Measurements from ENCODE around the gene DYRK4.

DYRK4 gene

DNA sequence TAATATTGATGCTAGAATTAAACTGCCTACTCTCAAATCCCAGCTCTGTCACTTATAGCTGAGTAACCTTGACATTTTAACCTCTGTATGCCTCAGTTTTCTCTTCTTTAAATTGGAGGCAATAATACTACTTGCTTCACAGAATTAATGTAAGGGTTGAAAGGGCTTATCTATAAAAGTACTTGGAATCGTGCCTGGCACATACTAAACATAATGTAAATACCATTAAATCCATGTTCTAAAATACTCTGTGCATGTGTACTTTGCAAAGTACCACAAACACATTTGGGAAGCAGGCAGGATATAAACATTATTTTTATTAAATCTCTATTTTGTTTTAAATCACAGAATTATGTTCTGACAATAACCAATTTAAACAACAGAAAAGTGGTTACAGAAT lies 41.9 kb downstream of the DYRK4 start:
- TF ChIP-seq, protein P1, sequence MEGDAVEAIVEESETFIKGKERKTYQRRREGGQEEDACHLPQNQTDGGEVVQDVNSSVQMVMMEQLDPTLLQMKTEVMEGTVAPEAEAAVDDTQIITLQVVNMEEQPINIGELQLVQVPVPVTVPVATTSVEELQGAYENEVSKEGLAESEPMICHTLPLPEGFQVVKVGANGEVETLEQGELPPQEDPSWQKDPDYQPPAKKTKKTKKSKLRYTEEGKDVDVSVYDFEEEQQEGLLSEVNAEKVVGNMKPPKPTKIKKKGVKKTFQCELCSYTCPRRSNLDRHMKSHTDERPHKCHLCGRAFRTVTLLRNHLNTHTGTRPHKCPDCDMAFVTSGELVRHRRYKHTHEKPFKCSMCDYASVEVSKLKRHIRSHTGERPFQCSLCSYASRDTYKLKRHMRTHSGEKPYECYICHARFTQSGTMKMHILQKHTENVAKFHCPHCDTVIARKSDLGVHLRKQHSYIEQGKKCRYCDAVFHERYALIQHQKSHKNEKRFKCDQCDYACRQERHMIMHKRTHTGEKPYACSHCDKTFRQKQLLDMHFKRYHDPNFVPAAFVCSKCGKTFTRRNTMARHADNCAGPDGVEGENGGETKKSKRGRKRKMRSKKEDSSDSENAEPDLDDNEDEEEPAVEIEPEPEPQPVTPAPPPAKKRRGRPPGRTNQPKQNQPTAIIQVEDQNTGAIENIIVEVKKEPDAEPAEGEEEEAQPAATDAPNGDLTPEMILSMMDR (IDR thresholded peaks at IDR 0.05; ENCODE audit: low read length), result no peak
- TF ChIP-seq EZH2 (IDR thresholded peaks at IDR 0.05; ENCODE audit: borderline replicate concordance, low read length), result no peak
- H3K36me3 ChIP-seq (ENCODE audit: insufficient read depth, low read length), result no peaks in the 10 kb centered on the region
- H3K9me3 ChIP-seq (ENCODE audit: low read length), result no peaks in the 10 kb centered on the region
- H3K27me3 ChIP-seq (ENCODE audit: insufficient read depth, low read length), result no peaks in the 10 kb centered on the region
- no peaks in the 10 kb centered on the region for H3K9me2 ChIP-seq (ENCODE audit: low read depth, low read length)
- peaks cover 12% of the 10 kb centered on the region for H3K4me1 ChIP-seq (ENCODE audit: insufficient read depth, low read length, severe bottlenecking)
- H3K79me2 ChIP-seq (ENCODE audit: insufficient read depth, low read length), result no peaks in the 10 kb centered on the region
- H3K4me3 ChIP-seq (ENCODE audit: low read depth, low read length, poor library complexity, severe bottlenecking), result no peak overlapping the region
- no peak overlapping the region for H2AFZ ChIP-seq (ENCODE audit: low read length)
- H4K20me1 ChIP-seq (ENCODE audit: insufficient read depth, low read length), result no peaks in the 10 kb centered on the region
- H3F3A ChIP-seq (ENCODE audit: insufficient read depth, low read length), result no peaks in the 10 kb centered on the region
- H3K4me2 ChIP-seq (ENCODE audit: low read length), result no peak overlapping the region
- H3K9ac ChIP-seq (ENCODE audit: low read length), result no peak overlapping the region
- no peak overlapping the region for H3K27ac ChIP-seq (ENCODE audit: low read depth, low read length, poor library complexity, severe bottlenecking)

DNA sequence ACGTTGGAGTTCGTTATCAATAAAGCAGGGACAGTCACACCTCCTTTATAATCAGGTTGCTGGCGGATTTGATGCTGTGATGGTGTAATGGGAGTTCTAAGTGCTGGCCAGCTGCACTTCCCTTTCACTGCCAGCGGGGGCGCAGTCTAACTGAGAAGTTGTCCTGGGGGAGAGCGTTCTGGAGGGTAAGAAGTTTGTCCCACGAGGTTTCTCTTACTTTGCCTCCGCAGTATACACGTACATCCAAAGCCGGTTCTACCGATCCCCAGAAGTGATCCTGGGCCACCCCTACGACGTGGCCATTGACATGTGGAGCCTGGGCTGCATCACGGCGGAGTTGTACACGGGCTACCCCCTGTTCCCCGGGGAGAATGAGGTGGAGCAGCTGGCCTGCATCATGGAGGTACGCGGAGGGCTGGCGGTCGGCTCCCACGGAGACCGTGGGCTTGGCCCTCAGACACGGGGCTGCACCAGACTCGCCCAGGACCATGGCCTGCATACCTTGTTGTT lies 42.7 kb downstream of the DYRK4 start:
- Histone ChIP-seq H4K20me1 (ENCODE audit: insufficient read depth, low read length) (no peaks in the 10 kb centered on the region), H3K4me3 (ENCODE audit: low read depth, low read length, poor library complexity, severe bottlenecking) (peak overlapping the region; percentile 73), H3K27ac (ENCODE audit: low read depth, low read length, poor library complexity, severe bottlenecking) (no peak overlapping the region), H3K36me3 (ENCODE audit: insufficient read depth, low read length) (no peaks in the 10 kb centered on the region), H3K9ac (ENCODE audit: low read length) (peak overlapping the region; percentile 73), H3K4me2 (ENCODE audit: low read length) (peak overlapping the region; percentile 83), H3K27me3 (ENCODE audit: insufficient read depth, low read length) (no peaks in the 10 kb centered on the region), H3K4me1 (ENCODE audit: insufficient read depth, low read length, severe bottlenecking) (peaks cover 12% of the 10 kb centered on the region), H3K9me2 (ENCODE audit: low read depth, low read length) (no peaks in the 10 kb centered on the region), H3K79me2 (ENCODE audit: insufficient read depth, low read length) (no peaks in the 10 kb centered on the region), H3K9me3 (ENCODE audit: low read length) (no peaks in the 10 kb centered on the region), H2AFZ (ENCODE audit: low read length) (peak overlapping the region; percentile 90), H3F3A (ENCODE audit: insufficient read depth, low read length) (no peaks in the 10 kb centered on the region)
- no peak for TF ChIP-seq EZH2 (IDR thresholded peaks at IDR 0.05; ENCODE audit: borderline replicate concordance, low read length)
- TF ChIP-seq, protein P1 (IDR thresholded peaks at IDR 0.05; ENCODE audit: low read length), result peak; percentile 97

DNA sequence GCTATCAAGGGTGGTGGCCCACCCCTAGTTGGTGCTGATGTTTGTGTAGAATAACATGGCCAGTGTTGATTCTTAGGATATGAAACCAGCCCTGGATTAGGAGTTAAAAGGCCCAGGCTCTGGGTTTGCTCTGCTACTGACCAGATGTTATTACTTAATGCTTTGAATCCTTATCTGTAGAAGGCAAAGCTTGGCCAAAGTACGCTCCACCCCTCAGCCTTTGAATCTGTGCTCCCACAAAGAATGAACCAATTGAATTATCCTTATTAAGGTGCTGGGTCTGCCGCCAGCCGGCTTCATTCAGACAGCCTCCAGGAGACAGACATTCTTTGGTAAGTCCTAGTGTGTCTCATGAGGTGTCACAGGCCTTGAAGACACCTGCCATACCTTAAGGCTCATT lies 45.0 kb downstream of the DYRK4 start:
- H3K9me3 ChIP-seq (ENCODE audit: low read length), result no peaks in the 10 kb centered on the region
- H3K9me2 ChIP-seq (ENCODE audit: low read depth, low read length), result no peaks in the 10 kb centered on the region
- H3K27ac ChIP-seq (ENCODE audit: low read depth, low read length, poor library complexity, severe bottlenecking), result no peak overlapping the region
- no peak overlapping the region for H3K4me3 ChIP-seq (ENCODE audit: low read depth, low read length, poor library complexity, severe bottlenecking)
- H3K9ac ChIP-seq (ENCODE audit: low read length), result no peak overlapping the region
- H3F3A ChIP-seq (ENCODE audit: insufficient read depth, low read length), result no peaks in the 10 kb centered on the region
- TF ChIP-seq, protein P1 (IDR thresholded peaks at IDR 0.05; ENCODE audit: low read length), result no peak
- no peak for TF ChIP-seq EZH2 (IDR thresholded peaks at IDR 0.05; ENCODE audit: borderline replicate concordance, low read length)
- peaks cover 12% of the 10 kb centered on the region for H3K4me1 ChIP-seq (ENCODE audit: insufficient read depth, low read length, severe bottlenecking)
- H3K4me2 ChIP-seq (ENCODE audit: low read length), result no peak overlapping the region
- no peaks in the 10 kb centered on the region for H3K36me3 ChIP-seq (ENCODE audit: insufficient read depth, low read length)
- no peaks in the 10 kb centered on the region for H3K27me3 ChIP-seq (ENCODE audit: insufficient read depth, low read length)
- H2AFZ ChIP-seq (ENCODE audit: low read length), result no peak overlapping the region
- no peaks in the 10 kb centered on the region for H3K79me2 ChIP-seq (ENCODE audit: insufficient read depth, low read length)
- no peaks in the 10 kb centered on the region for H4K20me1 ChIP-seq (ENCODE audit: insufficient read depth, low read length)
